Neural cell (in vitro differentiated cells): ENCODE measurements around the gene PTMS.

ENCODE experiments used
- EZH2 ChIP-seq: fragments of 200-600, 300-800 bp; shearing (Covaris generic), sonication (generic); IDR thresholded peaks from 2 replicates; pipeline ENCODE4 v1.6.1; 2014; ENCODE audit warnings: antibody characterized with exemption, low read length, borderline replicate concordance, mild to moderate bottlenecking; ENCODE audit not compliant: insufficient read depth, poor library complexity, severe bottlenecking
- MXI1 ChIP-seq: fragments of 450-650 bp; conservative IDR thresholded peaks from 2 replicates; pipeline ENCODE4 v1.6.1; 2014; ENCODE audit warnings: antibody characterized with exemption, mild to moderate bottlenecking; ENCODE audit not compliant: poor library complexity, severe bottlenecking
- RAD21 ChIP-seq: fragments of 450-650 bp; conservative IDR thresholded peaks from 2 replicates; pipeline ENCODE4 v1.6.1; 2014; ENCODE audit warnings: antibody characterized with exemption, mild to moderate bottlenecking, moderate library complexity
- SMC3 ChIP-seq: fragments of 450-650 bp; conservative IDR thresholded peaks from 2 replicates; pipeline ENCODE4 v1.6.1; 2014; ENCODE audit warnings: antibody characterized with exemption, mild to moderate bottlenecking, moderate library complexity; ENCODE audit not compliant: poor library complexity
- TAF1 ChIP-seq: IDR thresholded peaks from 2 replicates; pipeline ENCODE4 v1.6.1; 2012; ENCODE audit warnings: low read depth
- TF ChIP-seq, protein P1 (sequence below): fragments of 450-650 bp; IDR thresholded peaks from 2 replicates; pipeline ENCODE4 v1.5.1; 2014; ENCODE audit warnings: antibody characterized with exemption, mild to moderate bottlenecking, moderate library complexity; ENCODE audit not compliant: poor library complexity, severe bottlenecking

DNA sequence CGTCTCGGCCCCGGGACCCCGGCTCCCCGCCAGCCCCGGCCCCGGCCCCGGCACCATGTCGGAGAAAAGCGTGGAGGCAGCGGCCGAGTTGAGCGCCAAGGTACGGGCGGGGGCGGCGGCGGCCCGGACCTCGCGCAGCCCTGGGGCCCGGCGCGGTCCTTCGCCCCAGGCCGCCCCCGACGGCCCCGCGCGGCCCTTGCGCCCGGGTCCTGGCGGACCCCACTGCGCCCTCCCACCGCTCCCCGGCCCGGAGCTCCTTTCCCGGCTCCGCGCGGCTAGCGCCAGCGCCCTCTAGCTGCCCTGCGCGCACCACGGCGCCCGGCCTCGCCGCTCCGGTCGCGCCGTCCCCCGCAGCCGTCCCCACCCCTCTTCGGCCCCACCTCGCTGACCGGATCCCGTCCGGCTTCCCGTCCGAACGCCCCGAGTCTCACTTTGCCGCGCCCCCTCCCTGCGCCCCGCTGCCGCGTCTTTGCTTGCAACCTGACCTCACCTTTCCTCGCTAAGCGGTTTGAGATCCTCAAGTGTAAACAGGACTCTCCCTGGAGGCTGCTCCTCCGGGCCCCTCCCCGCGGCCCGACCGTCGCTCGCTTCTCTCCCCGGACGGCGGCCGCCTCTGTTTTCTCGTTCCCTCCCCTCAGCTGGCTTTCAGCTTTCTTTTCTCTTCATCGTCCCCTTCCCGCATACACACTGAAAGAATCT lies 637 bp downstream of the PTMS start:
- TF ChIP-seq TAF1 (no peak), RAD21 (peak; percentile 48), MXI1 (peak; percentile 13), EZH2 (no peak), SMC3 (peak; percentile 50)
- TF ChIP-seq, protein P1, sequence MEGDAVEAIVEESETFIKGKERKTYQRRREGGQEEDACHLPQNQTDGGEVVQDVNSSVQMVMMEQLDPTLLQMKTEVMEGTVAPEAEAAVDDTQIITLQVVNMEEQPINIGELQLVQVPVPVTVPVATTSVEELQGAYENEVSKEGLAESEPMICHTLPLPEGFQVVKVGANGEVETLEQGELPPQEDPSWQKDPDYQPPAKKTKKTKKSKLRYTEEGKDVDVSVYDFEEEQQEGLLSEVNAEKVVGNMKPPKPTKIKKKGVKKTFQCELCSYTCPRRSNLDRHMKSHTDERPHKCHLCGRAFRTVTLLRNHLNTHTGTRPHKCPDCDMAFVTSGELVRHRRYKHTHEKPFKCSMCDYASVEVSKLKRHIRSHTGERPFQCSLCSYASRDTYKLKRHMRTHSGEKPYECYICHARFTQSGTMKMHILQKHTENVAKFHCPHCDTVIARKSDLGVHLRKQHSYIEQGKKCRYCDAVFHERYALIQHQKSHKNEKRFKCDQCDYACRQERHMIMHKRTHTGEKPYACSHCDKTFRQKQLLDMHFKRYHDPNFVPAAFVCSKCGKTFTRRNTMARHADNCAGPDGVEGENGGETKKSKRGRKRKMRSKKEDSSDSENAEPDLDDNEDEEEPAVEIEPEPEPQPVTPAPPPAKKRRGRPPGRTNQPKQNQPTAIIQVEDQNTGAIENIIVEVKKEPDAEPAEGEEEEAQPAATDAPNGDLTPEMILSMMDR = peak; percentile 69
